Heart left ventricle (tissue), 13 donors: ENCODE results near the gene OPCML.

Experiments used
- CTCF ChIP-seq, 12 donors: fragments of 200-600 bp; sonication (generic) in 4 of 12; IDR thresholded peaks; one replicate each; pipeline versions ENCODE4 v1.5.0 to v1.8.0; 2018 to 2022; ENCODE audit warnings: antibody characterized with exemption in 12 of 12, mild to moderate bottlenecking in 5 of 12
- POLR2A ChIP-seq, 2 donors: fragments of 450-650 bp; IDR thresholded peaks; one replicate each; pipeline ENCODE4 v1.6.1; 2017; ENCODE audit warnings: antibody characterized with exemption in 2 of 2, mild to moderate bottlenecking in 2 of 2, moderate library complexity in 2 of 2
- donor health status: ischemic (EF 13 %, LVEDD 7.1; RV severe dilation, severe dysfunction).
- donor health status: DM: no; HTN: yes; CAD: no.
- donor health status: DM: no; HTN: no; CAD: no.
- donor health status: ischemic (EF 25% LVEDD 6.9; RV normal size, moderate dysfunction).
- donor health status: ischemic (EF 25% LVEDD 5.7; RV mildly dilated, moderate dysfunction).
- donor health status: ischemic (EF 35%, LVEDD 5.7; RV mildly dilated, moderate dysfunction).
- donor health status: nonischemic (EF 11% LVEDD 7.7; RV severe dilation, severe dysfunction).
- donor health status: DM: yes; HTN: yes; CAD: no.
- donor health status: PGD.
- donor health status: ischemic (EF 29% LVEDD 5.4; RV normal size, mild dysfunction).
- donor health status: nonischemic (EF 23%, LVEDD 6.1; RV moderate dilation, normal function).

- TF ChIP-seq CTCF (IDR thresholded peaks at IDR 0.05) (no peak), POLR2A (IDR thresholded peaks at IDR 0.05) (no peak)
Observed at GRCh38 chr11:133418218-133418617, 114.1 kb downstream of the OPCML start.
